KOPT-K1 (cell line): Measurements from ENCODE around the gene ABHD1.
"Not testable (repeated sequence)": the region's sequence is repeated elsewhere in the genome, so short reads cannot be mapped to it uniquely, and the experiment has no call there.

Experiments
- H3K27ac ChIP-seq: fragments of 200-600 bp; sonication (generic); 2 replicates; pipeline ENCODE4 v1.5.1; 2016; ENCODE audit warnings: antibody characterized with exemption, mild to moderate bottlenecking, low read depth, low read length; ENCODE audit not compliant: poor library complexity, severe bottlenecking
- H3K36me3 ChIP-seq: fragments of 200-600 bp; sonication (generic); 2 replicates; pipeline ENCODE4 v1.5.1; 2017; ENCODE audit warnings: antibody characterized with exemption, mild to moderate bottlenecking, low read length, moderate library complexity; ENCODE audit not compliant: insufficient read depth
- H3K9me3 ChIP-seq: fragments of 200-600 bp; sonication (generic); 2 replicates; pipeline ENCODE4 v1.5.1; 2017; ENCODE audit warnings: antibody characterized with exemption, low read length, mild to moderate bottlenecking; ENCODE audit not compliant: insufficient read depth, poor library complexity, severe bottlenecking

Gene ABHD1

DNA sequence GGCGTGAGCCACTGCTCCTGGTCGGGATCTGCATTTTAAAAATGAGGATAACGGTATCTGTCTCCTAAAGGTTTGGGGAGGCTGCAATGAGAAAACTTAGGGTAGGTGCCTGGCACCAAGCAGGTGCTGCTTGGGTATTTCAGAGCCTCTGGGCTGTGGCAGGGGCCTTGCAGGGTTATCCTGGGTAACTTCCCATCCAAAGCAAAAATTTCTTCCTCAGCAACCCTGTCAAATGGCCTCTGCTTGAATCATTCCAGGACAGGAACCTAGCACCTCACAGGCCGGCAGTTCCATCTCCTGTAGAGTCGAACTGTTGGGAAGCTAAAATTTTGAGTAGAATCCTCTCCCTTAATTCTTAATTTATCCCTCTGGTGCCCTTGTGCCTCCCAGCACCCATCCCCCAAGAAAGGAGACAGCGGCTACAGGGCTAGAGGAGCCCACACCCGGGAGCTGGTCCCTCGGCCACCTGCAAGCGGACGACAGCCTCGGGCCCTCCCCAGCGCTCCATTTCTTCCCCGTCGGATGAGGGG lies 5.6 kb upstream of the ABHD1 start:
- Histone ChIP-seq H3K9me3 (no peaks in the 10 kb centered on the region), H3K36me3 (no peaks in the 10 kb centered on the region), H3K27ac (no peak overlapping the region)

GRCh38 chr2:27118525-27119329 lies 4.9 kb upstream of the ABHD1 start, which contains the start of gene CGREF1:
Gene CGREF1, minus strand, starts transcription at chr2:27119128. Its CDS starts 14,762 bp downstream, at chr2:27104366.
- Histone ChIP-seq H3K27ac (no peak within 1 kb of the TSS), H3K36me3 (no peaks in the 10 kb centered on the region), H3K9me3 (no peaks in the 10 kb centered on the region)

DNA sequence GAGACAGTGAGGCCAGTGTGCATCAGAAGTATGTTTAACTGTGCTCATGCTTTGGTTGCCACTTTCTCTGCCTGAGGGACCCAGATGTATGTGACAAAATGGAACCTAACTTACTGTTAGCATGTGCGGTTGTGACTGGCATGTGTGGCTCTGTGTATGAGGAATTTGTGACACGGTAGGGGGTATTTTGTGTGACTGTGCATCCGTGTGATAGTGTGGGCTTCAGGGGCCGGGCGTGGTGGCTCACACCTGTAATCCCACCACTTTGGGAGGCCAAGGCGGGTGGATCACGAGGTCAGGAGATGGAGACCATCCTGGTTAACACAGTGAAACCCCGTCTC lies 4.3 kb upstream of the ABHD1 start:
- not testable (repeated sequence) for H3K36me3 ChIP-seq, H3K9me3 ChIP-seq, H3K27ac ChIP-seq

DNA sequence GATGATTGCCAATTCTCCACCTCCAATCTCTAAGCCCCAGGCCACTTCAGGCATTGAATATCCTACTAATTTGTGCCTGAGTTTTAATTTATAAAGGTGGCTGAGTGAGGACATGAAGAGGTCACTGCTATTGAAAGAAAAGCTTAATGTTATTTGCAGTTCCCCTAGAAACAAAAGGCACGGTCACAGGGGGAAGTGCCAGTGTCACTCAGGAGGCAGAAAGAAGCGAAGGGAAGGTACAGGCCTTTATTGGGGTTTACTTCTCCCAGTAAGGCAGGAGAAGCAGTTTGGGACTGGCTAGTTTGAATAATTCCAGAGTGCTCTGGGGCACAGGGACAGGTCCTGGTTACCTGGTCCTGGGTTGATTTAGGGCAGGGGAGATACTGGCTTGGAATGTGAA lies 1.7 kb upstream of the ABHD1 start:
- Histone ChIP-seq H3K9me3 (no peaks in the 10 kb centered on the region), H3K36me3 (no peaks in the 10 kb centered on the region), H3K27ac (no peak overlapping the region)

DNA sequence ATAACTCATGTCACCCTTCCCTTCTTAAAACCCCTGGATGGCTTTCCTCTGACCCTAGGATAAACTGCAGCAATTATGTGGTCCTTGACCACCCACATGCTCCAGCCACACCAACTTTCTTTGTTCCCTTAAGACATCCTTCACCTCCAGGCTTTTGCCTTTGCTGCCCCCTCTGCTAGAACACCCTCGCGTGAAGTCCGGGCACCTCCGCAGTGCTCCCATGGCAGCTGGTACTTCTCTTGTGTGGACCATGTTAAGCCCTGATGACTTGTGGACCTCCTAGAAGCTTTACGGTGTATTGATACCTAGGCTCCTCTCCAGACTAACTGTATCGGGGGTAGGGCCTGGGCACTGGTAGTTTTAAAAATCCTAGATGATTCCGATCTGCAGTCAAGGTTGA lies 824 bp upstream of the ABHD1 start:
- Histone ChIP-seq H3K36me3 (no peaks in the 10 kb centered on the region), H3K27ac (no peak overlapping the region), H3K9me3 (no peaks in the 10 kb centered on the region)

- Histone ChIP-seq H3K27ac (no peak overlapping the region), H3K9me3 (no peaks in the 10 kb centered on the region), H3K36me3 (peaks cover 12% of the 10 kb centered on the region; the same call in 1 of the 2 replicates)
Observed at GRCh38 chr2:27125104-27125503, 1.5 kb downstream of the ABHD1 start.

- no peak overlapping the region for H3K27ac ChIP-seq
- peaks cover 24% of the 10 kb centered on the region for H3K36me3 ChIP-seq
- no peaks in the 10 kb centered on the region for H3K9me3 ChIP-seq
Observed at GRCh38 chr2:27126252-27126710, 2.7 kb downstream of the ABHD1 start.

GRCh38 chr2:27127883-27128667 lies 4.5 kb downstream of the ABHD1 start:
- Histone ChIP-seq H3K9me3 (no peaks in the 10 kb centered on the region), H3K36me3 (peaks cover 42% of the 10 kb centered on the region), H3K27ac (no peak overlapping the region)

DNA sequence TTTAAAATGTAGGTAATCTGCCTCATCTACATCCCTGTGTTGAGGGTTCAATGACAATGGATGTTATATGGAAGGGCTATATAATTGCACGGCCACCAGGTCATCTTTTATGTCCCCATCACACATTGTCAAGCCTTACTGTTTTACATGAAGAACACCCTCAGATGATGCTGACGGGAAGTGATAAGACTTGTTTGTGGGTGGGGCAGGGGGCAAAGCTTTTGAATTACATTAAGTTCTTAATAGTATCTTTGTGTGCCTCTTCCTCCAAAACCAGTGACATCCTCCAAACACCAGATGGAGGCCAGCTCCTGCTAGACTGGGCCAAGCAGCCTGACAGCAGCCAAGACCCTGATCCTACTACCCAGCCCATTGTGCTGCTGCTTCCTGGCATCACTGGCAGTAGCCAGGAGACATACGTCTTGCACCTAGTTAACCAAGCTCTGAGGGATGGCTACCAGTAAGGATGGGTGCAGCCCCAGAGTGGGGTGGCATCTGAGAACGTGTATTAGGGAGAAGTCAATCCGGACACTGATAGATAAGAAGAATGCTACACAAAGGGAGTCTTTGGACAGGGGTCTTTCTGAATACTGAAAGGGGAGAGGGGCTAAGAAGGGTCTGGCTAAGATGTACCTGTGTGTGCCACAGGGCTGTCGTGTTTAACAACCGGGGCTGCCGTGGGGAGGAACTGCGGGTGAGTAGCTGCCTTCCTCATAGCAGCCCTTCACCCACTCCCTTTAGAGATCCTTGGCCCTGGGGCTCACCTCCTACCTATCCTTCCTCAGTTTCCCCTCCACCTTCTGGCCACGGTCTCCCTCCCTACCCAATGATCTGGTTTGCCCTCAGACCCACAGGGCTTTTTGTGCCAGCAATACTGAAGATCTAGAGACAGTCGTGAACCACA lies 5.3 kb downstream of the ABHD1 start:
- H3K9me3 ChIP-seq, result no peaks in the 10 kb centered on the region
- no peak overlapping the region for H3K27ac ChIP-seq
- peaks cover 43% of the 10 kb centered on the region for H3K36me3 ChIP-seq

- peaks cover 43% of the 10 kb centered on the region for H3K36me3 ChIP-seq
- no peak overlapping the region for H3K27ac ChIP-seq
- H3K9me3 ChIP-seq, result no peaks in the 10 kb centered on the region
Observed at GRCh38 chr2:27130396-27130795, 6.8 kb downstream of the ABHD1 start.

GRCh38 chr2:27131429-27131828 lies 7.8 kb downstream of the ABHD1 start:
- H3K36me3 ChIP-seq, result peaks cover 43% of the 10 kb centered on the region
- H3K9me3 ChIP-seq, result no peaks in the 10 kb centered on the region
- no peak overlapping the region for H3K27ac ChIP-seq

DNA sequence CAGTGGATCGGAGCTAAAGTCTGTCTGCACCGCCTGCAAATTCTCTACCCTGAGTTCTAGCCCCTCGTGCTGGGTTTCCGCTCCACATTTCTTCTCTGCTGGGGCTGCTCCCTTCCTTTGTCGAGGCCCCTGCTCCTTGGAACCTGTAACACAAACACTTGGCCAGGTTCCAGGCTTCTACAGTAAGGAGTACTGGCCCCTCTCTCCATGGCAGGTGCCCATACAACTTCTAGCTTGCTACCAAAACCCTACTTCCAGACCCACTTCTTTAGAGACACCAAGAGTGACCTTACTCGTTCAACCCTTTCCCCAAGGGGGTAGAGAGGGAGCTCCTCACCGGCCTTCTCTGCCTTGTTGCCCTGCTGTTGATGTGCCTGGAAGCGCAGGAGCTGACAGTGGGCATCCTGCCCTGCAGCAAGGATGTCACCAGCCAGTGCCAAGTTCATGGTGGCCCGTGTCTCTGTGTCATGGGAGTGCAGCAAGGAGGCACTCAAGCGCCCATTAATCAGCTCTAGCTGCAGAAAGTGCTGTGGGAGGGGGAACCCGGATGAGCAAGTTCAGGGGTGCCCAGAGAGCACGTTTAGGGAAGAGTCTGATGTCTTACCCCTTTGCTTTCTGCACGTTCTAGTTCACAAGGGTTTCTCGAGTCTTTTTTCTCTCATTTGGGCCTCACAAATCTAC lies 9.7 kb downstream of the ABHD1 start:
- H3K9me3 ChIP-seq, result no peaks in the 10 kb centered on the region
- peak overlapping the region; percentile 71 for H3K27ac ChIP-seq
- H3K36me3 ChIP-seq, result peaks cover 43% of the 10 kb centered on the region

DNA sequence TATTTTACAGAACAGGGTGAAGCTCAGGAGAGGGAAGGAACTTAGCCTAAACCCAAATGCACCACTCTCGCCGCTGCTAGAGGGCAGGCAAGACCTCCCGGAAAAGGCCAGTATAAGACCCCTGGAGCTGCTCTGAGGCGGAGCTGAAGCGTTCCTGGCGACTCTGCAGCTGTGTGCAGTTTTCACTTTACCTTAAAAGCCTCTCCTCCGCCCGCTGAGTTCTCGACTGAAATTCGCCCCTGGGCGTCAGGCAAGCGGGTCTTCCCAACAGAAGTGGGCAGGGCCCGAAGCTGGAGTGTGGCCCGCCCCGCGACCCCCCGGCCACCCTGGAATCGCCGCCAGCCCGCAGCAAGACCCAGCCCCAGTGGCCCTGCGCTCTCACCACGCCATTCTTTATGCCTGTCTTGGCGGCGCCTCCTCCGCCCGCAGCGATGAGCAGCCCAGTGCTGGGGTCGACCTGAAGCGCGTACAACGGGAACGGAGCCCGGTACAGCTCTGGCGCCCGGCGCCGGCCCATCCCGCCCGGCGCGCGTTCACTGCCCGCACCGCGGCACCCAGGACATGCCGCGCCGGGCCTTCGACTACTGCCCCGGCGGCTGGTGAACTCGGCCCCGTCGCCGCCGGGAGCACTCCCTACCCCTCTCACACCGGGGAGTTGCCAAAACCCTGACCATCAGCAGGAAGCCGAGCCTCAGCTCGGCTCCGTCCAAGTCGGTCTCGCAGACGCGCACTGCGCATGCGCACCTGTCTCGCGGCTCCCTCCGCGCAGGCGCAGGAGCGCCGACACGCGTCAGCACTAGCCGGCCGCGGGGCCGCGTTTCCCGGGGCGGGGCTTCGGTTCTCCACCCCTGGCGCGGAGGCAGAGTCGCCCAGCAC lies 10.5 kb downstream of the ABHD1 start, which contains the start of gene PREB:
Gene PREB, minus strand, starts transcription at position 732 of the 876 bp plus-strand sequence. Its CDS starts 215 bp downstream, at position 517.
- peak within 1 kb of the TSS; percentile 71 for H3K27ac ChIP-seq

More for the DNA sequence above, 10.5 kb downstream of the ABHD1 start, which contains the start of gene PREB:
- no peaks in the 10 kb centered on the region for H3K9me3 ChIP-seq
- H3K36me3 ChIP-seq, result peaks cover 40% of the 10 kb centered on the region
